ENCODE results near the gene CIROP.

DNA sequence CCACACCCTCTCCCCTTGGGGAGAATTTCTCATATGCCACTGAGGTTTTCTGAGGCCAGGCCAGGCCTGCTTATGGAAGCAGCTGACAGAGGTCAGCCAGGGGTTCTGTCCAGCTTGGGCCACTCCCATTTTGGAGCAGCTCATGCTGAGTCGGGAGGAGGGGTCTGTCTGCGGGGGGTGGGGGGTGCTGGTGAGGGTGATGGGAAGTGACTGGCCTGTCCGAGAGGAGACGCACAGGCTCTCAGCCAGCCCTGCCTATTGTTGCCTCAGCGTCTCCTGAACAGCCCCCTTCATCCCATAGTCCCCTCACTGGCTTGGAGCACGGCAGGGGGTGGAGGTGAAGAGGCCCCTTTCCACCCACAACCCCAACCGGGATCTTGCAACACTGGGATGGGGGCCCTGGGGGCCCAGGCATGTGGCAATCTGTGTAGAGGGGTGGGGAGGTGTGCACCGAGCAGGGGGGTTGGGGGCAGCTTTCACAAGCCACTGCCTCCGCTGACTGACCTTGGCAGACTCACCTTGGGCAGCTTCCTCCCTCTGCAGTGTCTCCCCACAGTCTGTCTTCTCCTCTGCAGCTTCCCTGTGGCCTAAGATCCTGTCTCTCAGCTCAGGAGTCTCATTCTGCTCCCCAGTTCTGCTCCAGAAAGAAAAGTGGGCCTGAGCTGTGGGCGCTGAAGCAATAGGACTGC, 8.8 kb upstream of the CIROP start:
- TF ChIP-seq POLR2AphosphoS5 (IDR thresholded peaks at IDR 0.05; ENCODE audit: low read depth, low read length), result no peak
- no peak for TF ChIP-seq TAF1 (IDR thresholded peaks at IDR 0.05; ENCODE audit: borderline replicate concordance, insufficient read depth, low read length)
- TF ChIP-seq, protein P1, sequence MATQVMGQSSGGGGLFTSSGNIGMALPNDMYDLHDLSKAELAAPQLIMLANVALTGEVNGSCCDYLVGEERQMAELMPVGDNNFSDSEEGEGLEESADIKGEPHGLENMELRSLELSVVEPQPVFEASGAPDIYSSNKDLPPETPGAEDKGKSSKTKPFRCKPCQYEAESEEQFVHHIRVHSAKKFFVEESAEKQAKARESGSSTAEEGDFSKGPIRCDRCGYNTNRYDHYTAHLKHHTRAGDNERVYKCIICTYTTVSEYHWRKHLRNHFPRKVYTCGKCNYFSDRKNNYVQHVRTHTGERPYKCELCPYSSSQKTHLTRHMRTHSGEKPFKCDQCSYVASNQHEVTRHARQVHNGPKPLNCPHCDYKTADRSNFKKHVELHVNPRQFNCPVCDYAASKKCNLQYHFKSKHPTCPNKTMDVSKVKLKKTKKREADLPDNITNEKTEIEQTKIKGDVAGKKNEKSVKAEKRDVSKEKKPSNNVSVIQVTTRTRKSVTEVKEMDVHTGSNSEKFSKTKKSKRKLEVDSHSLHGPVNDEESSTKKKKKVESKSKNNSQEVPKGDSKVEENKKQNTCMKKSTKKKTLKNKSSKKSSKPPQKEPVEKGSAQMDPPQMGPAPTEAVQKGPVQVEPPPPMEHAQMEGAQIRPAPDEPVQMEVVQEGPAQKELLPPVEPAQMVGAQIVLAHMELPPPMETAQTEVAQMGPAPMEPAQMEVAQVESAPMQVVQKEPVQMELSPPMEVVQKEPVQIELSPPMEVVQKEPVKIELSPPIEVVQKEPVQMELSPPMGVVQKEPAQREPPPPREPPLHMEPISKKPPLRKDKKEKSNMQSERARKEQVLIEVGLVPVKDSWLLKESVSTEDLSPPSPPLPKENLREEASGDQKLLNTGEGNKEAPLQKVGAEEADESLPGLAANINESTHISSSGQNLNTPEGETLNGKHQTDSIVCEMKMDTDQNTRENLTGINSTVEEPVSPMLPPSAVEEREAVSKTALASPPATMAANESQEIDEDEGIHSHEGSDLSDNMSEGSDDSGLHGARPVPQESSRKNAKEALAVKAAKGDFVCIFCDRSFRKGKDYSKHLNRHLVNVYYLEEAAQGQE (IDR thresholded peaks at IDR 0.05; ENCODE audit: insufficient read depth in 1 of 2, low read depth in 2 of 2, low read length in 2 of 2), result no peak
